Erythroblast (primary cell): ENCODE data around the gene NUAK1.

ENCODE experiments used
- GATA1 ChIP-seq: IDR thresholded peaks from 2 replicates; pipeline ENCODE4 v1.6.1; 2011; ENCODE audit warnings: low read depth, mild to moderate bottlenecking, control low read depth, low read length, moderate library complexity
- POLR2A ChIP-seq: IDR thresholded peaks from 2 replicates; pipeline ENCODE4 v1.6.1; 2011; ENCODE audit warnings: mild to moderate bottlenecking, low read length

GRCh38 chr12:106094304-106094703 is 44.5 kb downstream of the NUAK1 start:
- TF ChIP-seq POLR2A (no peak), GATA1 (no peak)
